ENCODE results near the gene ELL2.
"Not testable (repeated sequence)": the region's sequence is repeated elsewhere in the genome, so short reads cannot be mapped to it uniquely, and the experiment has no call there.

The ELL2 gene

GRCh38 chr5:95927927-95928723 lies 33.5 kb downstream of the ELL2 start:
- no peak for DNase-seq

GRCh38 chr5:95927300-95927699 lies 34.4 kb downstream of the ELL2 start:
- not testable (repeated sequence) for DNase-seq

GRCh38 chr5:95925939-95926338 lies 35.7 kb downstream of the ELL2 start:
- no peak for DNase-seq

GRCh38 chr5:95925378-95925744 lies 36.3 kb downstream of the ELL2 start:
- no peak for DNase-seq

- no peak for DNase-seq
Observed at GRCh38 chr5:95924720-95925377, 36.8 kb downstream of the ELL2 start.

- no peak for DNase-seq
Observed at GRCh38 chr5:95923918-95924544, 37.6 kb downstream of the ELL2 start.

GRCh38 chr5:95922798-95923197 lies 38.9 kb downstream of the ELL2 start:
- no peak for DNase-seq

GRCh38 chr5:95921501-95921900 lies 40.1 kb downstream of the ELL2 start:
- no peak for DNase-seq

GRCh38 chr5:95920822-95921221 lies 40.8 kb downstream of the ELL2 start:
- DNase-seq = no peak

GRCh38 chr5:95919658-95920057 lies 42.0 kb downstream of the ELL2 start:
- no peak for DNase-seq

- no peak for DNase-seq
Observed at GRCh38 chr5:95918421-95919006, 43.1 kb downstream of the ELL2 start.

GRCh38 chr5:95917207-95917606 lies 44.4 kb downstream of the ELL2 start:
- DNase-seq = no peak

GRCh38 chr5:95916687-95917085 lies 45.0 kb downstream of the ELL2 start:
- DNase-seq = no peak

- no peak for DNase-seq
Observed at GRCh38 chr5:95915999-95916686, 45.5 kb downstream of the ELL2 start.

- DNase-seq = no peak
Observed at GRCh38 chr5:95913663-95914062, 48.0 kb downstream of the ELL2 start.

- no peak for DNase-seq
Observed at GRCh38 chr5:95912029-95912428, 49.6 kb downstream of the ELL2 start.

- no peak for DNase-seq
Observed at GRCh38 chr5:95910521-95910920, 51.1 kb downstream of the ELL2 start.

- DNase-seq = no peak
Observed at GRCh38 chr5:95909738-95910137, 51.9 kb downstream of the ELL2 start.

- DNase-seq = no peak
Observed at GRCh38 chr5:95908799-95909198, 52.9 kb downstream of the ELL2 start.

GRCh38 chr5:95907740-95908706 lies 53.6 kb downstream of the ELL2 start:
- DNase-seq = no peak

- no peak for DNase-seq
Observed at GRCh38 chr5:95907067-95907705, 54.5 kb downstream of the ELL2 start.

Data from NCI-H524 (cell line).